ENCODE data around the gene PIK3R5.
"Not testable (repeated sequence)": the region's sequence is repeated elsewhere in the genome, so short reads cannot be mapped to it uniquely, and the experiment has no call there.

The PIK3R5 gene

GRCh38 chr17:8859027-8859803 lies 106.3 kb downstream of the PIK3R5 start:
- DNase-seq (ENCODE audit: low read depth): peak; percentile 78

GRCh38 chr17:8857919-8858318 lies 107.6 kb downstream of the PIK3R5 start:
- DNase-seq (ENCODE audit: low read depth): peak; percentile 84

DNA sequence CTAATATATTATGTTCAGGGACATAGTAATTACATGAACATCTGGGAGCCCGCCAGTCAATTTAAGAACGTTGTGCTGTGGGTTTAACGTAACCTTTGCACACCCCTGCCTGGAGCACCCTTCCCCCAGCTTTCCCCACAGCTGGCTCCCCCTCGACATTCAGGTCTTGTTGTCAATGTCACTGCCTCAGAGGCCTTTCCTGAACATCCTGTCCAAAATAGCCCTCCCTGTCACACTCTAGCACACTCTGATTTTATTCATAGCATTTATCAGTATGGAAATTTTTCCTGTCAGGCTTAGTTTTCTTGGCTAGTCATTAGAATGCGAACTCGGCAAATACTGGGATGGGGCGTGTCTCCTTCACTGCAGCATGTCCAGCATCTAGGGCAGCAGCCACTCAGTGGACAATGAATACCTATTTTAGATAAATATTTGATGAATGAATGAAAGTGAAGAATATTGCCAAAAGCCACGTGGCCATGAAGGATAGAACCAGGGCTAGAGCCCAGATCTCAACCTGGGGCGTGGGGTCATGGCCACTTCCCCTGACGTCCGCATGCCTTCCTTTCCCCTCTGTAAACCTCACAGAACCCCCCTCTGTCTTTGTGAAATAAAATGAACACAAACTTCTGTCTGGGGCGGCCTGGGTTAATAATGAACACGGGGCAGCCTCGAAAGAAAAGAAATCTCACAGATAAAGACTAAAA lies 108.5 kb downstream of the PIK3R5 start:
- DNase-seq (ENCODE audit: low read depth): no peak

DNA sequence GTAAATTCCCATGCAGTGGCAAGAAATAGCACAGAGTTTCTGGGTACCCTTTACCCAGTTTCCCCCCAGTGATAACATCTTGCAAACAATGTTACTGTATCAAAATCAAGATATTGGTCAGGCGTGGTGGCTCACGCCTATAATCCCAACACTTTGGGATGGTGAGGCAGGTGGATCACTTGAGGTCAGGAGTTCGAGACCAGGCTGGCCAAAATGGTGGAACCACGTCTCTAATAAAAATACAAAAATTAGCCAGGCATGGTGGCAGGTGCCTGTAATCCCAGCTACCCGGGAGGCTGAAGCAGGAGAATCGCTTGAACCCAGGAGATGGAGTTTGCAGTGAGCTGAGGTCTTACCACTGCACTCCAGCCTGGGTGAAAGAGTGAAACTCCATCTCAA lies 109.3 kb downstream of the PIK3R5 start:
- not testable (repeated sequence) for DNase-seq (ENCODE audit: low read depth)

DNA sequence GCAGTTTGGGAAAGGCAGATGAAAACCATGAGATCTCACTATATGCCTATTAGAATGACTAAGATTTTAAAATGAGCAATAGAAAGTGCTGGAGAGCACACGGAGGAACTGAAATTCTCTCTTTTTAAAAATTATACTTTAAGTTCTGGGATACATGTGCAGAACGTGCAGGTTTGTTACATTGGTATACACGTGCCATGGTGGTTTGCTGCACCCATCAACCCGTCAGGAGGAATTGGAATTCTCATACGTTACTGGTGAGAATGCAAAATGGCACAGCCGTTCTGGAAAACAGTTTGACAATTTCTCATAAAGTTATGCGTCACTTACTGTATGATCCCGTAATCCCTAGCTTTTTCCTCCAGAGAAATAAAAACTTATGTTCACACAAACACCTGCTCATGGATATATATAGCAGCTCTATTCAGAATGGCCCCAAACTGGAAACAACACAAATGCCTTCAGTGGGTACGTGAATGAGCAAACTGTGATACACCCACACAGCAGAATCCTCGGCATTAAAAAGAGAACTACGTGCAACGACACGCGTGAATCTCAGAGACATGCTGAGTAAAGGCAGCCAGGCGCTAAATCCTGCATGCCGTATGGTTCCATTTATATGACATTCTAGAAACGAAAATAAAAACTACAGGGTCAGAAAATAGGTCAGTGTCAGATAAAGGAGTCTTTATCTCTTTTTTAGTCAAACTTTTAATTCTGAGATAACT lies 109.9 kb downstream of the PIK3R5 start:
- DNase-seq (ENCODE audit: low read depth): no peak

DNA sequence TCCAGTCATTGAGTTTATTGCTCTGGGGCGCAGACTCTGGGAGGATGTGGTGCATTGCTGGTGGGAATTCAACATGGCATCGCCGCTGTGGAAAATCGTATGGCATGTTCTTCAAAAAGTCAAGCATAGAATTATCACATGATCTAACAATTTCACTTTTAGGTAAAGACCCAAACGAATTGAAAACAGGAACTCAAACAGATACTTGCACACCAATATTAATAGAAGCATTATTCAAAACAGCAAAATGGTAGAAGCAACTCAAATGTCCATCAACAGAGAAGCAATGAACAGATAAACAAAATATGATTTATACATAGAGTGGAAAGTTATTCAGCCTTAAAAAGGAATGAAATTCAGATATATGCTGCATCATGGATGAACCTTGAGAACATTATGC lies 113.9 kb downstream of the PIK3R5 start:
- no peak for DNase-seq (ENCODE audit: low read depth)

DNA sequence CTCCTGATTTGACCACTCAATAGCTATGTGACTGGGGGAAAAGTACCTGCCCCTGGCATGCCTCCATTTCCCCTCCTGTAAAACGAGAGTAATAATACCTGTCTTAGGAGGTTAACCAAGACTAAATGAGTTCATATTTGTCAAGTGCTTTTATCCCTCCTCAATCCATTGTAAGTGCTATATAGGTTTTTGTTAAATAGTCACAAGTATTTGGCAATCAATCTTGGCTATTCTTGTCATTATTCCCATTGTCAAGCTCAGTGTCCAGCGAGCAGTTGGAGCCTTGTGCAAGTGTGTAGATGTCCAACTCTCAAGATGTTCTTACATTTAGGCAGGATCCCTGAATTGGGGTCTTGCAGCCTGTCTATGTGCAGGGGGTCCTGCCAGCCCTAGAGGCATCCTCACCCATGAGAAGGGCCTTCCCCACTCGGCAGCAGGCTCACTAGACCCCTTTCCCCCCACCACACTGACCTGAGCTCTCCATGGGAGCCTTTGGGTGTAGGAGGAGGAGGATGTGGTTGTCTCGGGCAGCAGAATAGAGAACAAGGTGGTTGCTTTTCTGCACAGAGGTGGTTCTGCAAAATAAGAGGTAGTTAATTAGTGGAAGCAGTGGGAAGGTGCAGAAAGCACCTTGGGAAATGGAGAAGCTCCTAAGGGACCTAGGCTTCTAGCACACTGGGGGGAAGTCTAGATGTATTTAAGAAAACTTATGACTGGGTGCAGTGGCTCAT lies 116.0 kb downstream of the PIK3R5 start:
- no peak for DNase-seq (ENCODE audit: low read depth)

GRCh38 chr17:8847891-8848290 lies 117.6 kb downstream of the PIK3R5 start:
- no peak for DNase-seq (ENCODE audit: low read depth)

GRCh38 chr17:8846768-8847211 lies 118.7 kb downstream of the PIK3R5 start:
- peak; percentile 49 for DNase-seq (ENCODE audit: low read depth)

DNA sequence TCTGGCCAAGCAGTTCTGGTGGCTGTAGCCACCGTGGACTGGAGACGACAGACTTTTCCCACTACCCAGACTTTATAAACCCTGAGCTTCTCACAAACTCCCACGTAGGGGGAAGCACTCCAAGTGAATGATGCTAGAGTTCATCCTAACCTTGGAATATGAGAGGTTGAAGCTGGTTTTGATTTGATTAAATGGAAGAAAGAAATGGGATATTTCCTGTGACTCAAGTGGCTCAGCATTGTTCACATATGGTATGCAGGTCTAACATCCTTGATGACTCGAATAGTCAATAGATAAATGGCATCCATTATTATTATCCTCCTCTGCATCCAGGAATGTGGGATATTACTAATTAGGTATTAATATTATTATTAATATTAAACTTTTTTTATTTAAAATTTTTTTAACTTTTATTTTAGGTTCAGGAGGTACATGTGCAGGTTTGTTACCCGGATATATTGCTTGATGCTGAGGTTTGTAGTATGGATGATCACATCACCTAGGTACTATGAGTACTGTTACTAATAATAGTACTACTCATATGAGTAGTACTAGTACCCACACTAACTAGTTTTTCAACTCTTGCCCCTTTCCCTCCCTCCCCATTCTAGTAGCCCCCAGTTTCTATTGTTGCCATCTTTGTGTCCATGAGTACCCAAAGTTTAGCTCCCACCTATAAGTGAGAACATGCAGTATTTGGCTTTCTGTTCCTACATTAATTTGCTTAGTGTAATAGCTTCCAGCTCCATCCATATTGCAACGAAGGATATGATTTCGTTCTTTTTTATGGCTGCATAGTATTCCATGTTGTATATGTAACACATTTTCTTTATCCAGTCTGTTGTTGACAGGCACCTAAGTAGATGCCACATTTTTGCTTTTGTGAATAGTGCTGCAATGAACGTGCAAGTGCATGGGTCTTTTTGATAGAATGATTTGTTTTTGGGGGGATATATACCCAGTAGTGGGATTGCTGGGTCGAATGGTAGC lies 121.0 kb downstream of the PIK3R5 start:
- no peak for DNase-seq (ENCODE audit: low read depth)

DNA sequence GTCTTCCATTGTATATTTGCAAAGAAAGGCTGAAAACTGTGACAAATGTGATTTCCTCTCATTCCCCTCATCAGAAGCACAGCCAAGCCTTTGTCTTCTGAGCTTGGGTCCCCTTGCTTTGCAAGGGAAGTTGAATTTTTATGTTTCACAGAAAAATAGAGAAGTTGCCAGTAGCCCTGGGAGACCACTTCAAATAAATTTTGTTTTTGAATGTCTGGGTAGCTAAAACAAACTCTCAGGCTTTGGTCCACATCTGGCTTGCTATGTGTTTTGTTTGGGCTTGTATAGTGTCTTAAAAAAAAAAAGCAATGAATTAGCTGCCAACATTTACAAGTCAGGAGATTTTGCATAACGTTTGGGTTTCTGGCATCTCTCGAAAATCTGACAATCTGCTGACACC lies 122.2 kb downstream of the PIK3R5 start:
- DNase-seq (ENCODE audit: low read depth): no peak

- DNase-seq (ENCODE audit: low read depth): no peak
Measured at GRCh38 chr17:8841844-8842243, 123.7 kb downstream of the PIK3R5 start.

GRCh38 chr17:8839410-8839935 lies 126.0 kb downstream of the PIK3R5 start:
- DNase-seq (ENCODE audit: low read depth): no peak

- DNase-seq (ENCODE audit: low read depth): no peak
Measured at GRCh38 chr17:8838551-8839095, 126.9 kb downstream of the PIK3R5 start.

GRCh38 chr17:8837563-8838075 lies 127.9 kb downstream of the PIK3R5 start:
- DNase-seq (ENCODE audit: low read depth): no peak

DNA sequence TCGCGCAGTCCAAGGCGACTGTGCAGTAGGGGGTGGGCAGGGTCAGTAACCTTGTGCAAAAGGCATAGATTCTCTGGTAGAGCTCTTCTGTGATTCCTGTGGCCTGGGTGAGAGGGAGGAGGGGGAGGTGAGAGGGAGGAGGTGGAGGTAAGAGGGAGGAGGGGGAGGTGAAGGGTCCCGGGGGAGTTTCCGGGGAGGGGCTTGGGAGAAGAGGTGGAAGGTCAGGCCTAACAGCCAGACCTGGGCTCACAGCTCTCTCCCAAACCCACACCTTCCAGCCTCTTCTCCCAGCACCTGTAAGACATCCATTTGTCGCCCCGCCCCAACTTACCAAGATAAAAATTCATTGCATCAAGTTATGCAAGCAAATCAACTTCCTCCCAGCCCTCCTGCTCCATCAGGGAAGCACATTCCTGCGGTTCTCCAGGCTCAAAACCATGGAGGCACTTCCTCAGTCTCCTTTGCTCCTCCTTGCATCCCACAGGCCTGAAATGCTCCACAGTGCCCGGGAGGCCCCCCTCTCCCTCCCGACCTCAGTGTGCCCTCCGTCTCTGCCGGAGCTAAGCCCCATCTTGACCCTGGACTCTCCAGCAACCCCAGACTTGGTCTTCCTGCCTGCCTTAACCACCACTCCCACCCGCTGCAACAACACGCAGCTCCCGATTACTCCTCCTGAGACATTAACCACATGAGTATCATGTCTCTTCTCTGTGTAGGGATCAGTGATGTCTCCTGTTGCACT lies 128.5 kb downstream of the PIK3R5 start:
- DNase-seq (ENCODE audit: low read depth): no peak

DNA sequence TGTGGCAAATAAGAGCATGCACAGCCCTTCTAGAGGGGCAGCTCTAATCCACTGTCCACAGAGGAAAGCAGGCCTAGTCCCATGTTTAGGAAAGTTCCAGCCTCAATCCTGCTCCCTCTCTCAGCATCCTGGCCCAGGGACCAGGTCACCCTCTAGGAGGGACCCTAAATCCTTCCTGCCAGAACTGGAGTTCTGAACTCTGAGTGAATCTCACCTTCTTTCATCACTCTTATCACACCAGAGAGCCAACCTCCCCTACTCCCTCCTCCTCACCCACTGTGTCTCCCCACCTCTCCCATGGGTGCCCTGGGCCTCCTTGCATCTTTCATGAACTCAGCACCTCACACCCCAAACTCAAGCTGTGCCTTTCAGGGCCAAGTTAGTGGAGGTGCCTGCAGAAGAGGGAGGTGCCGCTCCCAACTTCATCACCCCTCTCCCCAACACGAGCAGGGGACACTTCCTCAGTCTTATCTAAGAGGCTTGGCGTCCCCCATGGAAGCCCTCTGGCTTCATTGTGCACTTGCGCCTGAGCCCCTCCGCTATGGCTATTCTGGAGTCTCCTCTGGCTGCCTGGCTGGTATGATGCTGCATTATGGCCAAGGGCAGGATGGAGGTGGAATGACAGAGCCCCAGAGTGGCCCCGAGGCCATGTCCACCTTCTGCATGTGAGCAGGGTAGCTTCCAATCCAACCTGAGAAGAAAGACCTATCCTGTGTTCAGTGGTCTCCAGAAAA lies 129.7 kb downstream of the PIK3R5 start:
- DNase-seq (ENCODE audit: low read depth): no peak

DNA sequence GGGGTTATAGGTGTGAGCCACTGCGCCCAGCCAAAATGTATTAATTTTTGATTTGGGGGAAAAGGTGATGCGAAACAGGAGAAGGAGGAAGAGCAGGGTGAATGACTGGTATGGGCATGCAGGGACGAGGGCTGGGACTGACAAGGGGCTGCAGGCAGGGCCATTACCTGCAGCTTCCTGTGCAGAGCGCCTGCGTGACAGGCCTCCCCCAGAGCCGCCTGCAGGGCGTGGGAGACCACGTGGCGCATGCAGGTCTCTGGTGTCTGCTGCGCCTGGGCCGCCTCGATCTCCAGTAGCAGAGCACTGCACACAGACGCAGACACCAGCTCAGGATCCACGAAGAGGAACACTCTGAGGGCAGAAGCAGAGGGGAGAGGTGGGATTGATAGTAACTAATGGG lies 130.4 kb downstream of the PIK3R5 start:
- no peak for DNase-seq (ENCODE audit: low read depth)
